SU-DHL-6 (cell line): ENCODE results near the gene BMP6.

ENCODE experiments used
- H2AFZ ChIP-seq: fragments of 200-600 bp; sonication (generic); 2 replicates; pipeline ENCODE4 v1.6.1; 2014; ENCODE audit warnings: low read depth, mild to moderate bottlenecking, moderate library complexity, mixed read lengths, antibody characterized with exemption, low read length; ENCODE audit not compliant: severe bottlenecking
- H3F3A ChIP-seq: fragments of 200-600 bp; shearing (Covaris generic); 2 replicates; pipeline ENCODE4 v1.6.0; 2016; ENCODE audit warnings: antibody characterized with exemption, mild to moderate bottlenecking; ENCODE audit not compliant: insufficient read depth
- H3K27ac ChIP-seq: fragments of 200-600 bp; sonication (generic); 2 replicates; pipeline ENCODE4 v1.5.1; 2016; ENCODE audit warnings: low read depth, mild to moderate bottlenecking, low read length, moderate library complexity, mixed read lengths
- H3K27me3 ChIP-seq: fragments of 200-600 bp; sonication (generic), shearing (Covaris generic); 2 replicates; pipeline ENCODE4 v1.6.0; 2014; ENCODE audit warnings: mild to moderate bottlenecking, low read length
- H3K36me3 ChIP-seq: fragments of 200-600 bp; sonication (generic); 2 replicates; pipeline ENCODE4 v1.6.1; 2014; ENCODE audit warnings: mild to moderate bottlenecking, low read length, mixed read lengths
- H3K4me2 ChIP-seq: fragments of 300-600, 200-600 bp; shearing (Covaris generic), sonication (generic); 2 replicates; pipeline ENCODE4 v1.6.0; 2014; ENCODE audit warnings: low read length, low read depth, mild to moderate bottlenecking; ENCODE audit not compliant: poor library complexity, severe bottlenecking
- H3K4me3 ChIP-seq: fragments of 200-600 bp; sonication (generic); 2 replicates; pipeline ENCODE4 v1.5.1; 2014; ENCODE audit warnings: antibody characterized with exemption, low read length, mild to moderate bottlenecking, mixed read lengths; ENCODE audit not compliant: insufficient read depth, poor library complexity, severe bottlenecking
- H3K79me2 ChIP-seq: fragments of 200-600 bp; sonication (generic); 2 replicates; pipeline ENCODE4 v1.6.1; 2014; ENCODE audit warnings: mild to moderate bottlenecking, low read length, moderate library complexity; ENCODE audit not compliant: insufficient read depth
- H3K9ac ChIP-seq: fragments of 200-600 bp; sonication (generic); 2 replicates; pipeline ENCODE4 v1.7.0; 2014; ENCODE audit warnings: mild to moderate bottlenecking, low read length
- H3K9me2 ChIP-seq: fragments of 200-600 bp; sonication (generic); replicated peaks from 2 replicates; pipeline ENCODE4 v1.6.1; 2014; ENCODE audit warnings: low read length; ENCODE audit not compliant: insufficient read depth
- H3K9me3 ChIP-seq: fragments of 200-600 bp; sonication (generic); 2 replicates; pipeline ENCODE4 v1.6.1; 2014; ENCODE audit warnings: low read length, mixed read lengths; ENCODE audit not compliant: insufficient read depth
- H4K20me1 ChIP-seq: fragments of 200-600 bp; sonication (generic); 2 replicates; pipeline ENCODE4 v1.6.1; 2014; ENCODE audit warnings: low read depth, mild to moderate bottlenecking, antibody characterized with exemption, low read length, moderate library complexity, mixed read lengths
- EZH2phosphoT487 ChIP-seq: fragments of 200-600 bp; sonication (generic), shearing (Covaris generic); conservative IDR thresholded peaks from 2 replicates; pipeline ENCODE4 v1.6.1; 2018; ENCODE audit warnings: mild to moderate bottlenecking, antibody characterized with exemption, low read length, moderate library complexity, mixed read lengths
- TF ChIP-seq, protein P1 (sequence below): fragments of 200-600 bp; sonication (generic); IDR thresholded peaks from one replicate; pipeline ENCODE4 v1.5.1; 2017; ENCODE audit warnings: antibody characterized with exemption, mild to moderate bottlenecking, low read length, moderate library complexity; ENCODE audit not compliant: insufficient read depth, poor library complexity, severe bottlenecking

BMP6 gene

DNA sequence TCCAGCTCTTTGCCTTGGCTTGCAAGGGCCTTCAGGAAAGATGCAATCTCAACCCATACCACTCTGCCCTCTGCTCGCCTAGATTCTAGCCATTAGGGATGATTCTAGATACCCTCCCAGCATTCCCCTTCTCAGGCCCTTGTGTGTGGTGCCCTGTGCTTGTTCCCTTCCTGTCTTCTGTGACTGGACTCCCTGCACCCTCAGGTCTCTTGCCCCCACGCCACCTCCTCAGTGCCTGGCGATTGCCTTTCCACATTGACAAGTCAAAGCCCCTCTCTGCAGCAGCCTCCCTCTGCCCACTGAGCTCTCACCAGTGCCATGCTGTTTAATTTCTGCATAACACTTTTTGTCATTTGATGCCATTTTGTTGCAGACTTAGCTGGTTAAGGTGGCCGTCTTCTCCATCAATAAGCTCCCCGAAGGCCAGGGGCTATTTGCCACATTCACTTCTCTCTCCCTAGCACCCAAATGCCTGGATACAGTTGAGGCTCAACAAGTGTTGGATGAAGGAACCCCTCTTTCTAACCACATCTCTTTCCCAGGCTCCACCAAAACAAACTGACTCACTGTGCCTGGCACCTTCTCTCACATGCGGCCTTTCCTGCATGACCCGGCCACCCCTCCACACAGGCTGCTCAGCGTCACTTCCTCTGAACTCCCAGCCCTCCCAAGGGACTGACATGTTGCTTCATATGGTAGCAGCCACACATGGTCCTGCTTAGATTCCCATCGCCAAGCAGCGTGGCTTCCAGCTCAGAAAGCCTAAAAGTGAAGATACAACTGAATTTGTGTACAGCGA lies 189.3 kb downstream of the BMP6 start:
- no peak overlapping the region for H3K4me2 ChIP-seq
- no peak overlapping the region for H2AFZ ChIP-seq
- H3K79me2 ChIP-seq = no peaks in the 10 kb centered on the region
- H4K20me1 ChIP-seq = no peaks in the 10 kb centered on the region
- TF ChIP-seq, protein P1, sequence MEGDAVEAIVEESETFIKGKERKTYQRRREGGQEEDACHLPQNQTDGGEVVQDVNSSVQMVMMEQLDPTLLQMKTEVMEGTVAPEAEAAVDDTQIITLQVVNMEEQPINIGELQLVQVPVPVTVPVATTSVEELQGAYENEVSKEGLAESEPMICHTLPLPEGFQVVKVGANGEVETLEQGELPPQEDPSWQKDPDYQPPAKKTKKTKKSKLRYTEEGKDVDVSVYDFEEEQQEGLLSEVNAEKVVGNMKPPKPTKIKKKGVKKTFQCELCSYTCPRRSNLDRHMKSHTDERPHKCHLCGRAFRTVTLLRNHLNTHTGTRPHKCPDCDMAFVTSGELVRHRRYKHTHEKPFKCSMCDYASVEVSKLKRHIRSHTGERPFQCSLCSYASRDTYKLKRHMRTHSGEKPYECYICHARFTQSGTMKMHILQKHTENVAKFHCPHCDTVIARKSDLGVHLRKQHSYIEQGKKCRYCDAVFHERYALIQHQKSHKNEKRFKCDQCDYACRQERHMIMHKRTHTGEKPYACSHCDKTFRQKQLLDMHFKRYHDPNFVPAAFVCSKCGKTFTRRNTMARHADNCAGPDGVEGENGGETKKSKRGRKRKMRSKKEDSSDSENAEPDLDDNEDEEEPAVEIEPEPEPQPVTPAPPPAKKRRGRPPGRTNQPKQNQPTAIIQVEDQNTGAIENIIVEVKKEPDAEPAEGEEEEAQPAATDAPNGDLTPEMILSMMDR = no peak
- no peak for TF ChIP-seq EZH2phosphoT487
- H3K9ac ChIP-seq = no peak overlapping the region
- H3K36me3 ChIP-seq = no peaks in the 10 kb centered on the region
- no peaks in the 10 kb centered on the region for H3K9me3 ChIP-seq
- peaks cover 11% of the 10 kb centered on the region; the same call in 1 of the 2 replicates for H3F3A ChIP-seq
- no peaks in the 10 kb centered on the region for H3K27me3 ChIP-seq
- no peak overlapping the region for H3K27ac ChIP-seq
- no peak overlapping the region for H3K4me3 ChIP-seq
- H3K9me2 ChIP-seq = no peaks in the 10 kb centered on the region

DNA sequence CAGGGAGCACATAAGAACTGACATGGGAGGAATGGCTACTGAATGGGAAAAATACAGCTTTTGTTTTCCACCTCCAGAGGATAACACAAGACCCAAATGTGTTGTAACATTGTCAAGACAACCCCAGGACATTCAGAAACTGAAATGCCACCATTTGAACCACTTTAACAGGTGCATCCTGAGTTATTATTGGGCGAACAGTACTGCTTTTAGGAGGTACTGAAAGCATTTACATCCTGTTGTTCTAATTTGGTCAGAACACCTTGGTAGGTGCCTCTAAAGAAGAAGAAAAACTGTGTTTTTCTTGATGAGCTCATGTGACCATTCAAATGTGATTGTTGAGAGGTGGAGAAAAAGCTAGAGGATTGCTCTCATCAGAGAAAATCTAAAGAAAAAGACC lies 191.1 kb downstream of the BMP6 start:
- H3K9me2 ChIP-seq = no peaks in the 10 kb centered on the region

DNA sequence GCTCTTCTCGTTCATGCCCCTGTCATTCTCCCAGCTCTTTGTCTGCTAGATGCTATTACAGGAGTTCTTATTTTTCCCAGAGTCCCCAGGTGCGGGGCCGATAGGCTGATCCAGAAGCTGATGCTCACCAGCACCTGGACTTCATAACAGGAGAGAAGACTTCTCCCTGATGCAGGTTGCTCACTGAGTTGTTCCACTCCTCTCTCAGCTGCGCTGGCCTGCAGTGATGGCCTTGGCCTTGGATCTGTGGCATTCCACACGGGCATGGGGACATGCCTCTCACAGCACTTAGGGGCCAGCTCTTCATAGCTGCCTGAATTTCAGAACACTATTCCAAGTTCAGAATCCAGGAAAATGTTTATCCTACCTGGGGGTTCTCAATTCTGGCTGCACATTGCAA lies 191.8 kb downstream of the BMP6 start:
- no peaks in the 10 kb centered on the region for H3K79me2 ChIP-seq
- H3K4me3 ChIP-seq = no peak overlapping the region
- H3F3A ChIP-seq = no peaks in the 10 kb centered on the region
- H3K9me3 ChIP-seq = no peaks in the 10 kb centered on the region
- peak overlapping the region; percentile 4; the same call in 1 of the 2 replicates for H3K9ac ChIP-seq
- H2AFZ ChIP-seq = peak overlapping the region; percentile 1
- H4K20me1 ChIP-seq = no peaks in the 10 kb centered on the region
- no peak overlapping the region for H3K27ac ChIP-seq
- H3K36me3 ChIP-seq = no peaks in the 10 kb centered on the region
- TF ChIP-seq, protein P1 = no peak
- TF ChIP-seq EZH2phosphoT487 = 0 out of 2 replicates have a peak, but pooled peaks have one; percentile 43
- H3K9me2 ChIP-seq = no peaks in the 10 kb centered on the region
- H3K27me3 ChIP-seq = no peaks in the 10 kb centered on the region
- peak overlapping the region; percentile 43 for H3K4me2 ChIP-seq

More for the DNA sequence above, 191.1 kb downstream of the BMP6 start:
- H3K79me2 ChIP-seq = no peaks in the 10 kb centered on the region
- no peaks in the 10 kb centered on the region for H3K9me3 ChIP-seq
- TF ChIP-seq, protein P1 = no peak
- H3K27me3 ChIP-seq = no peaks in the 10 kb centered on the region
- H2AFZ ChIP-seq = peak overlapping the region; percentile 1
- H3K9ac ChIP-seq = peak overlapping the region; percentile 16; the same call in 1 of the 2 replicates
- peak overlapping the region; percentile 43 for H3K4me2 ChIP-seq
- H4K20me1 ChIP-seq = no peaks in the 10 kb centered on the region
- peak overlapping the region; percentile 4 for H3K4me3 ChIP-seq
- H3F3A ChIP-seq = 0 out of 2 replicates have a peak, but pooled peaks cover under 1% of the 10 kb centered on the region
- peak overlapping the region; percentile 49 for H3K27ac ChIP-seq
- no peaks in the 10 kb centered on the region for H3K36me3 ChIP-seq
